ENCODE measurements around the gene BECN2.

- TF ChIP-seq CTCF (IDR thresholded peaks at IDR 0.05), result no peak
- TF ChIP-seq POLR2A (IDR thresholded peaks at IDR 0.05), result no peak
These were observed 47.4 kb downstream of the BECN2 start for GRCh38 chr1:242004751-242005495.

Data from body of pancreas (tissue), 4 donors.